Natural killer cell (primary cell): Measurements from ENCODE around the gene ZNF536. TPM values are rescaled to one million over a fixed set of nuclear protein-coding genes. Genes with fewer than 3 reads are reported as not detected.
"Not testable (repeated sequence)": the region's sequence is repeated elsewhere in the genome, so short reads cannot be mapped to it uniquely, and the experiment has no call there.

Experiments
- ATAC-seq, 3 donors: fragments of 150-1000 bp in 2 of 3; fragments of 200-7000 bp in 1 of 3; cut with Tn5 transposase; 1 replicate in 1 of 3; 2 replicates in 2 of 3; pipeline ENCODE4 v1.10.0; 2021; ENCODE audit warnings: mild to moderate bottlenecking in 2 of 3, moderate library complexity in 2 of 3
- DNase-seq, 2 donors: peaks; one replicate each; pipeline versions ENCODE4 v3.0.0 to v3.0.0-alpha.2; 2013 to 2021; ENCODE audit warnings: mixed read lengths in 1 of 2
- H3K27ac ChIP-seq: one replicate; pipeline ENCODE4 v1.5.1; 2013; ENCODE audit warnings: mild to moderate bottlenecking, low read length
- H3K27me3 ChIP-seq: one replicate; pipeline ENCODE4 v1.6.1; 2013; ENCODE audit warnings: low read length; ENCODE audit not compliant: control insufficient read depth, insufficient read depth
- H3K36me3 ChIP-seq: one replicate; pipeline ENCODE4 v1.6.1; 2013; ENCODE audit warnings: low read length; ENCODE audit not compliant: control insufficient read depth, insufficient read depth
- H3K4me1 ChIP-seq: one replicate; pipeline ENCODE4 v1.6.1; 2013; ENCODE audit warnings: low read length; ENCODE audit not compliant: control insufficient read depth, insufficient read depth
- H3K4me3 ChIP-seq: one replicate; pipeline ENCODE4 v1.5.1; 2013; ENCODE audit warnings: low read length
- H3K9me3 ChIP-seq: one replicate; pipeline ENCODE4 v1.6.1; 2013; ENCODE audit warnings: low read length; ENCODE audit not compliant: control insufficient read depth, insufficient read depth
- H3K27ac Mint-ChIP-seq, 2 donors: one replicate each; pipeline ENCODE4 v1.8.0; 2022; ENCODE audit warnings: mild to moderate bottlenecking in 2 of 2, mixed read lengths in 2 of 2, moderate library complexity in 1 of 2
- H3K27me3 Mint-ChIP-seq, 2 donors: one replicate each; pipeline ENCODE4 v1.8.0; 2022; ENCODE audit warnings: low read depth in 2 of 2, mixed read lengths in 2 of 2
- H3K36me3 Mint-ChIP-seq: one replicate; pipeline ENCODE4 v1.8.0; 2022; ENCODE audit warnings: mixed read lengths
- H3K4me1 Mint-ChIP-seq, 2 donors: one replicate each; pipeline ENCODE4 v1.8.0; 2022; ENCODE audit warnings: mixed read lengths in 2 of 2
- H3K4me3 Mint-ChIP-seq: one replicate; pipeline ENCODE4 v1.8.0; 2022; ENCODE audit warnings: mild to moderate bottlenecking, moderate library complexity, mixed read lengths
- H3K9me3 Mint-ChIP-seq, 2 donors: one replicate each; pipeline ENCODE4 v1.8.0; 2022; ENCODE audit warnings: mixed read lengths in 2 of 2
- WGBS: methylation state at CpG from one replicate; pipeline ENCODE4 v1.1.7; 2013; ENCODE audit warnings: missing lambda C conversion rate; ENCODE audit not compliant: insufficient coverage; 5-methylcytosine and 5-hydroxymethylcytosine counted together
- intact Hi-C: fragments of 100-400 bp; cut with micrococcal nuclease; formaldehyde crosslinking; loops from one replicate; pipeline ENCODE4 v1.14.2; 2022
- total RNA-seq, 4 donors: library from RNA; stranded (reverse); fragments of 120-200 nt in 1 of 4; gene quantifications; one replicate each; pipeline versions ENCODE4 v1.2.3 to v1.2.4, GENCODE V29; 2013 to 2022
- TF ChIP-seq, protein P1 (sequence below): fragments of 200-600 bp; IDR thresholded peaks from one replicate; pipeline ENCODE4 v1.8.0; 2022; ENCODE audit warnings: antibody characterized with exemption

The ZNF536 gene
- total RNA-seq, 3 donors from 2014 or later (not counting 1 experiment from before 2014, with no cell fraction given): not detected

DNA sequence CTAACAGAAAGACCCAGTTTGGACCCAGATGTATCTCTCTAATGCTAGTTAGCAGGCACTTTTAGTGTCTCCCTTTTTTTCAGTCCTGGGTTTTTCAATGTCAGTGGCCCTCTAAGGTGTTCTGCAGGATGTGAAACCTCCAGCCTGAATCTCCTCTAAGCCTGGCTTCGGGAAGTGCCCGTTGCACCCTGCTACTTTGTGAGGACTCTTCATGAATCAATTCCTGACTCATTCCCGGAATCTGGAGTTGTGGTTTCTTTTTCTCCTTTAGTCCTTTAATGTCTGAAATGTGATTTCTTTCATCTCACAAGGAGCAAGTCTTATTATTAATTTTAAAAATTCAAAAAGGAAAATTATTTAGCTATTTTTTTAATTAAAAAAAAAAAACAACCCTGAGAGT is 116.0 kb downstream of the ZNF536 start:
- WGBS: 79% methylated on average over 3 of the region's 3 CpGs
- H3K27me3 ChIP-seq: no peaks in the 10 kb centered on the region
- no peak for DNase-seq
- H3K27me3 Mint-ChIP-seq: peaks cover 7 to 45% of the 10 kb centered on the region in 2 donors
- H3K27ac Mint-ChIP-seq: no peak overlapping the region
- H3K4me3 Mint-ChIP-seq: no peak overlapping the region
- H3K9me3 Mint-ChIP-seq: no peaks in the 10 kb centered on the region
- no peaks in the 10 kb centered on the region for H3K9me3 ChIP-seq
- no peak overlapping the region for H3K4me3 ChIP-seq
- no peaks in the 10 kb centered on the region for H3K4me1 ChIP-seq
- no peak overlapping the region for H3K27ac ChIP-seq
- TF ChIP-seq, protein P1, sequence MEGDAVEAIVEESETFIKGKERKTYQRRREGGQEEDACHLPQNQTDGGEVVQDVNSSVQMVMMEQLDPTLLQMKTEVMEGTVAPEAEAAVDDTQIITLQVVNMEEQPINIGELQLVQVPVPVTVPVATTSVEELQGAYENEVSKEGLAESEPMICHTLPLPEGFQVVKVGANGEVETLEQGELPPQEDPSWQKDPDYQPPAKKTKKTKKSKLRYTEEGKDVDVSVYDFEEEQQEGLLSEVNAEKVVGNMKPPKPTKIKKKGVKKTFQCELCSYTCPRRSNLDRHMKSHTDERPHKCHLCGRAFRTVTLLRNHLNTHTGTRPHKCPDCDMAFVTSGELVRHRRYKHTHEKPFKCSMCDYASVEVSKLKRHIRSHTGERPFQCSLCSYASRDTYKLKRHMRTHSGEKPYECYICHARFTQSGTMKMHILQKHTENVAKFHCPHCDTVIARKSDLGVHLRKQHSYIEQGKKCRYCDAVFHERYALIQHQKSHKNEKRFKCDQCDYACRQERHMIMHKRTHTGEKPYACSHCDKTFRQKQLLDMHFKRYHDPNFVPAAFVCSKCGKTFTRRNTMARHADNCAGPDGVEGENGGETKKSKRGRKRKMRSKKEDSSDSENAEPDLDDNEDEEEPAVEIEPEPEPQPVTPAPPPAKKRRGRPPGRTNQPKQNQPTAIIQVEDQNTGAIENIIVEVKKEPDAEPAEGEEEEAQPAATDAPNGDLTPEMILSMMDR: no peak
- no peaks in the 10 kb centered on the region for H3K4me1 Mint-ChIP-seq
- intact Hi-C loops: no loop called here
- ATAC-seq: no peak
- no peaks in the 10 kb centered on the region for H3K36me3 Mint-ChIP-seq
- no peaks in the 10 kb centered on the region for H3K36me3 ChIP-seq

DNA sequence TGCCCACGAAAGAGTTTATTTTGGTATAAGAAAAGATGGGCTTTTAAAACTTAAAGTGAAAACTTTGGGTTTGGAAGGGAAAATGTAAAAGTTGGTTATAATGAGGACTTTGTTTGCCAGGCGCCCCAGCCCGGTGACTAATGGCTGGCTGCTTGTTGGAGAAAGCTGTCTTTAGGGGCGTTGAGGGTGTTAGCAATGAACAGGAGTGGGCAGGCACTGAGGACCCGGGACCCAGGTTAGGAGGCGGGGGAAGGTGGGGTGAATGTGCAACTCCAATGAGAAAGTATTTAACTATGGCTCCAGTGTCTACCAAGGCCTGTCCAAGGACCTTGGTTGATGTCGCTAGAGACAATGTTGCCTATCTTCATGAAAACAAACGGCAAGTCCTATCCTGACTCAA is 118.6 kb downstream of the ZNF536 start:
- DNase-seq (no peak), ATAC-seq (no peak)
- H3K27me3 Mint-ChIP-seq: peaks cover 12 to 26% of the 10 kb centered on the region in 2 donors
- Histone ChIP-seq H3K27me3 (no peaks in the 10 kb centered on the region), H3K27ac (no peak overlapping the region), H3K4me1 (no peaks in the 10 kb centered on the region), H3K4me3 (no peak overlapping the region), H3K9me3 (no peaks in the 10 kb centered on the region), H3K36me3 (no peaks in the 10 kb centered on the region)
- TF ChIP-seq, protein P1: no peak
- H3K36me3 Mint-ChIP-seq: no peaks in the 10 kb centered on the region
- no peak overlapping the region for H3K27ac Mint-ChIP-seq
- no peak overlapping the region for H3K4me3 Mint-ChIP-seq
- no peaks in the 10 kb centered on the region for H3K9me3 Mint-ChIP-seq
- WGBS: 88% methylated on average over 8 of the region's 8 CpGs
- H3K4me1 Mint-ChIP-seq: no peaks in the 10 kb centered on the region
- intact Hi-C loops: no loop called here

DNA sequence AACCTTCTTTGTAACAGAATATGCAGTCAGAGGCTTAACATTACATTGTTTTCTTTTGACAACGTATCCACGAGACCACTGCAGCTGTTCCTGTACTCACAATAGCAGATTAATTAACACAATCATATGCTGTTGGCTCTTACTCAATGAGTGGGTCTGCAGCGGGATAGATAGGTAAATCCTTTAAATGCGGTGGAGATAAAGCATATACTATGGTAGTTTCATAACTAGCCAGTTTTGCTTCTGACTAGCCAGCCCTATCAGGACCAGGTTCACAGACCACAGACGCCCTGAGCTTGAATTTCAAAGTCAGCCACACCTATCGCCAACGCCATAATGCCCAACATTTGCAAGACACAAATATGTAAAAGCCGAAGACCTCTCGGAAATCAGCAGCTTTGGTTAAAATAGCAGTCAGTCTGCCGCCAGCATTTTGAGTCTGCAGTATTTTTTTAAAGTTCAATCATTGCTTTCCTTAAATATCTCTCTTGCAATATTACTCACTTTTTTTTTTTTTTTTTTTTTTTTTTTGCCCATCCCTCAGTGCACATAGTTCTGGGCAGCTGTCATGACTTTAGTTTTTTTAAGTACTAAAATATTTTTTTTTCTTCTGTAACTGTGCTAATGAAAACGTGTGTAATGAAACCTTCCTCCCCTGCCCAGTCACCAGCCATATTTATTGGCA is 120.5 kb downstream of the ZNF536 start:
- intact Hi-C loops: no loop called here
- no peaks in the 10 kb centered on the region for H3K36me3 ChIP-seq
- TF ChIP-seq, protein P1: no peak
- H3K27ac ChIP-seq: no peak overlapping the region
- Mint-ChIP-seq H3K4me1 (no peaks in the 10 kb centered on the region), H3K27me3 (peaks cover 13 to 22% of the 10 kb centered on the region in 2 donors), H3K36me3 (no peaks in the 10 kb centered on the region), H3K4me3 (no peak overlapping the region), H3K9me3 (no peaks in the 10 kb centered on the region), H3K27ac (no peak overlapping the region)
- 64% methylated on average over 10 of the region's 11 CpGs for WGBS
- no peaks in the 10 kb centered on the region for H3K27me3 ChIP-seq
- no peak for ATAC-seq
- no peaks in the 10 kb centered on the region for H3K9me3 ChIP-seq
- DNase-seq: no peak
- H3K4me3 ChIP-seq: no peak overlapping the region
- H3K4me1 ChIP-seq: no peaks in the 10 kb centered on the region

DNA sequence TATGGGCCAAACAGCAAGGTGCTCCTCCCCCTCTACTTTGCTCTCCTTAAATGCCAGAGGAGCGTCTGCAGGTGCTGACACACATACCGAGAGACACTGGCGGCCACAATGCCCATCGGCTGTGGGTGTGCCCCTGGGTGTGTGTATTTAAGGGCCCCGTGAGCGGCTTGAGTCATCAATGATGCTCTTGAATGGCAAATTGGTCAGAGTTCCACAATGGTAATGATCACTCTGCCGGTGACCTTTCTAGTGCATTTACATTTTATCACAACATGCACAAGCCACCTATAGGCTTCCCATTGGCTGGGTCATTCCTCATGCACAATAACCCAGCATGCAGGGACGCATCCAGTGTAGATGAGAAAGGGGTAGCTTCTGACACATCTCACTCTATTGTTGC is 124.8 kb downstream of the ZNF536 start:
- H3K4me3 Mint-ChIP-seq: no peak overlapping the region
- peaks cover 2% of the 10 kb centered on the region for H3K27me3 ChIP-seq
- TF ChIP-seq, protein P1: no peak
- no peaks in the 10 kb centered on the region for H3K4me1 Mint-ChIP-seq
- H3K27me3 Mint-ChIP-seq: peaks cover 13 to 15% of the 10 kb centered on the region in 2 donors
- 87% methylated on average over 7 of the region's 8 CpGs for WGBS
- H3K27ac Mint-ChIP-seq: no peak overlapping the region
- H3K36me3 Mint-ChIP-seq: no peaks in the 10 kb centered on the region
- H3K4me3 ChIP-seq: no peak overlapping the region
- intact Hi-C loops: no loop called here
- no peaks in the 10 kb centered on the region for H3K9me3 ChIP-seq
- no peaks in the 10 kb centered on the region for H3K4me1 ChIP-seq
- ATAC-seq (no peak), DNase-seq (no peak)
- H3K9me3 Mint-ChIP-seq: no peaks in the 10 kb centered on the region
- no peaks in the 10 kb centered on the region for H3K36me3 ChIP-seq
- no peak overlapping the region for H3K27ac ChIP-seq

DNA sequence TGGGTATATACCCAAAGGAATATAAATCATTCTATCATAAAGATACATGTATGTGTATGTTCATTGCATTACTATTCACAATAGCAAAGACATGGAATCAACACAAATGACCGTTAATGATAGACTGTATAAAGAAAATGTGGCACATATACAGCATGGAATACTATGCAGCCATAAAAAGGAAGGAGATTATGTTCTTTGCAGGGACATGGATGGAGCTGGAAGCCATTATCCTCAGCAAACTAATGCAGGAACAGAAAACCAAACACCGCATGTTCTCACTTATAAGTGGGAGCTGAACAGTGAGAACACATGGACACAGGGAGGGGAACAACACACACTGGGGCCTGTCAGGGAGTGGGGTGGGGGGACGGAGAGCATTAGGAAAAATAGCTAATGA is 125.9 kb downstream of the ZNF536 start:
- H3K4me3 Mint-ChIP-seq, intact Hi-C loops, H3K9me3 ChIP-seq, H3K36me3 ChIP-seq, H3K4me1 ChIP-seq, H3K4me3 ChIP-seq, H3K4me1 Mint-ChIP-seq, DNase-seq, H3K27ac Mint-ChIP-seq, H3K9me3 Mint-ChIP-seq, ATAC-seq, H3K36me3 Mint-ChIP-seq, H3K27me3 ChIP-seq, H3K27ac ChIP-seq: not testable (repeated sequence)
- H3K27me3 Mint-ChIP-seq: peaks cover 13 to 18% of the 10 kb centered on the region in 2 donors
- 67% methylated on average over 2 of the region's 3 CpGs for WGBS
